ENCODE measurements around the gene KLHL6.

The KLHL6 gene

GRCh38 chr3:183506674-183507320 lies 48.7 kb downstream of the KLHL6 start:
- DNase-seq (no peak), ATAC-seq (no peak)

- no peak for DNase-seq
- no peak for ATAC-seq
Observed at GRCh38 chr3:183504597-183504996, 50.9 kb downstream of the KLHL6 start.

DNA sequence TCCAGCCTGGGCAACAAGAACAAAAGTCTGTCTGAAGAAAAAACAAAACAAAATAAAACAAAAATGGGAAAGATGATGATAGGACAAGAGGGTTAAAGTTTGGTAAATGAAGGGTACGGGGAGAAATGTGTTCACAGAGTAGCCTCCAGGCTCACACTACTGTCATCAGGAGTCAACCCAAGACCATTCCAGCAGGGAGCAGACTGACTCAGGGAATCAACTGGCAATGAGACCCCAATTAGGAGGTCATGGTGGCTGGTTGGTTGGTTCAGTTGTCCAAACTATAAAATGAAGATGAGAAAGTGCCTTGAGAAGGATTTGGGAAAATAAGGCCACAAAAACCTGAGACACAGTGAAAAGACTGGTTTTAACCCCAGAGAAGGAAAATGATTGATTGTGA lies 51.8 kb downstream of the KLHL6 start:
- ATAC-seq (no peak), DNase-seq (no peak)

DNA sequence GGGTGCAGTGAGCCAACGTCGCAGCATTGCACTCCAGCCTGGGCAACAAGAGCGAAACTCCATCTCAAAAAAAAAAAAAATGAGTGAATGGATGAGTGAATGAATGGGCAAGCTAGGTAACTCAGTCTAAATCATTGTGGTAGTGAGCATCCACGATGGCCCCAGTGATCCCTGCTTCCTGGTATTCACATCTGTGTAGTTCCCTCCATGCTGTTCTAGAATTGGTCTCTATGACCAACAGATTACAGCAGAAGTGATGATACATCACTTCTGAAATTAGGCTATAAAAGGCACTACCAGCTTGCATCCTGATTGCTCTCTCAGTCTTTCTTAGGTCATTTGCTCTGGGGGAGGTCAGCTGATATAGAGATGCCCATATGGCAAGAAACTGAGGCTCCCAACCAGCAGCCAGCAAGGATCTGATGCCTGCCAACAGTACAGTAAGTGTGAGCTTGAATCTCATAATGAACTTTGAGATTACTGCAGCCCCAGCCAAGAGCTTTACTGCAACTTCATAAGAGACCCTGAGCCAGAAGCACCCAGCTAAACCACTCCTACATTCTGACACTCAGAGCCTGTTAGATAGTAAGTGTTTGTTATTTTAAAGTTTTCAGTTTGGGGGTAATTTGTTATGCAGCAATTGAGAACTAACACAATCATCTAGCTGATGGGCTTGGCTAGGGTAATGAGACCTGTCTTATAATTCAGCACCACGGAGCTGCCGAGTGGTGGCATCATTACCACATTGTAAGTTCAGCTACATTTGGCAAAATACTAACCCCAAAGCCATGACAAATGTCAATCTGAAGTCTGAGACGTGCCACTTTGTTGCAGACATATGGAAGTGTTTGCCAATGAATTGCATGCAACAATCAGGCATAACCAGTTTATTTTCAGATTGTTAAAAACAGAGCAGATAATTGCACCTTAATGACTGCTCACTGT lies 53.0 kb downstream of the KLHL6 start:
- DNase-seq: no peak
- ATAC-seq: no peak

DNA sequence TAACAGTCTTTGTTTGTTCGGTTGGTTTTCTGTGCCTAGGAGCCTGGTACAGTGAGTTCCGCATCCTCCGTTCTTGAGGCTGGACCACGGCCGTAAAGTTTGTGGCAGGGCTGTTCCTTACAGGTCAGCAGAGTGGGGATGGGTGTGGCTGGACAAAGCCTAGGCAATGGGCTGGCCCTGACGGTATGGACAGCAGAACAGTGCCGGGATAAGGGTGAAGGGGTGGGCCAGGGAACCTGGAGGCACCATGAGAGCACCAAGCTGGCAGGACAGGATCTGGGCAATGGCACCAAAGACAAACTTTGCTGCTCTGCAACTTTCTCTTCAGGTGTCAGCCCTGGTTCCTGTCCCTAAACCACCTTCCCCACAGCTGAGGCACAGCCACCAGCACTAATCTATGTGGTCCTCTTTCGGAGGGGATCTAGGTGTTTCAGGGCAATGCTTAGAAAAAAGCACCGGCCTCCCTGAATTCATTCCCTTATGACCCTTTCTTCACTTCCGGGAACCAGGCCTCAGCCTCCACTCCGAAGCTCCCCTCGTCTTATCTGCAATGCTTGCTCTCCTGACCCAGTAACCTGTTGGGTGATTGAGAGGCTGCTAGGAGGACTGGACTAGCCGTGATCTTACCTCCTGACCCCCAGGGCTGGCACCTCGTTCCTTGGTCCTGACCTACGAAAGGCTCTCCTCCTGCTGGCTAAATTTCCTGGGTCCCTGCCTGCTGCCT lies 54.4 kb downstream of the KLHL6 start:
- DNase-seq: no peak
- ATAC-seq: no peak

DNA sequence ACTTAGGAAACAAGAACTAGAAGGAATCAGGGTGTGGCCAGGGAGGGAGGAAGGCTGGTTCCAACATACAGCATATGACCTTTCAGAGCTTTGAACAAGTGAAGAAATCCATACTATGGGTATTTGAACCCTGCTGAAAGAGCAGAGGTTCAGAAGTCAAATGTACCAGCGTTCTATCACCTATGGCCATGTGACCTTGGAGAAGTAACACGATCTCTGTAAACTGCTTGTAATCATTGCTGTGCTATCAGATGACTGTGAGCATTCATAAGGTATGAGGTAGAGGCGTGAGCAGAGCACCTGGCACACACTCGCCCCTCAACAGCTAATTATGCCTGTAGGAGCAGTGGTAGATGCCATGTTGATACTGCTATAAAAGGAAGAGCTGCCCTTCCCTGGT lies 55.2 kb downstream of the KLHL6 start:
- ATAC-seq (no peak), DNase-seq (no peak)

GRCh38 chr3:183498634-183499033 lies 56.9 kb downstream of the KLHL6 start:
- no peak for ATAC-seq
- no peak for DNase-seq

GRCh38 chr3:183497313-183497712 lies 58.2 kb downstream of the KLHL6 start:
- DNase-seq (no peak), ATAC-seq (no peak)

- ATAC-seq: no peak
Observed at GRCh38 chr3:183496311-183496710, 59.2 kb downstream of the KLHL6 start.

DNA sequence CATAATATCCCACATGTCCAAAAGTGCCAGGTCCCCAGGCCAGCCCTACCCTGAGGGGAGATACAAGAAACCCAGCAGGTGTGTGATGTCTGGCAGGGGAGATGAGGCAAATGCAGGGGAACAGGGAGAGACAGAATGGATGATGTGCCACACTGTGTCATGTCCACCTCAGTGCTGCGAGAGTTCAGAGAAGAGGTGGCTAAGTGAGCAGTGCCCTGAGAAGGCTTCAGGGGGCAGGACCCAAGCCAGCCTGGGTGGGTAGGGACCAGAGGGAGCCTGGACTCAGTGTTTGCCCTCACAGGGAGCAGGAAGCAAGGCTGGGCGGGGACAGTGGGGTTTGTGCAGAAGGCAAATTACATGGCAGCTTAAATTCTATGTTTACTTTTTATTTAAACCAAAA lies 61.2 kb downstream of the KLHL6 start:
- ATAC-seq: no peak
- DNase-seq: no peak

More at GRCh38 chr3:183496311-183496710, 59.2 kb downstream of the KLHL6 start:
- no peak for DNase-seq

DNA sequence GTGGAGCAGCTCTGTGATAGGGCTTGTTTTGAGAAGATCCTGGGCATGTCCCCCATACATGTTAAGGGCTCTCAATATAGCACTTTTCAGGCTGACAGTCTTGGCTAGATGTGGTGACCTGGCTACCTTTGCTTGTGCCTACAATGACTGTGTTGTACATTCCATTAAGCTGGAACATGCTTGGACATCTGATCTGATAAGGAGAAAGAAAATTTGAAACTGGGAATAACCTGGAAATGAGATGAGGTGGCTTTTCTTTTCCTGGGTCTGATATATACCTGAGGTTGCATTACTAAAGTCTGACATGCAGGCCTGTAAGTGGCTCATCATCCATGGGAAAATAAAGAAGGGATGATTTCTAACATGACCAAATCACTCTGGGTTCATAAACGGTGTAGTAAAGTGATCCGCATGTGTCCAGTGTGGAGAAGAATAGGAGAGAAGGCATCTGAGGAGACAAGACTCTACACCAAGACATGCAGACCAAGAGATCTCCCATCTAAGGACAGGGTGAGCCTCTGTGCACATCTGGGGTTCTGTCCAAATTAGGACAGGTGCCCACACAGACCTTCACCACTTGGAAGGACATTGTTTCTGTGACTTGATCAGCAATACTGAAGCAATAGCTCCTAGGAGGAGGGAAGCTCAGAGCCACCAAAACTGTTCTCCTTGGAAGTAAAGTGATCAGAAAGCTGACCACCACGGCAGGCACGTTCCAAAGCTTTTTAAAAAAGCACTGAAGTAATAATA lies 62.0 kb downstream of the KLHL6 start:
- DNase-seq: no peak
- ATAC-seq: no peak

DNA sequence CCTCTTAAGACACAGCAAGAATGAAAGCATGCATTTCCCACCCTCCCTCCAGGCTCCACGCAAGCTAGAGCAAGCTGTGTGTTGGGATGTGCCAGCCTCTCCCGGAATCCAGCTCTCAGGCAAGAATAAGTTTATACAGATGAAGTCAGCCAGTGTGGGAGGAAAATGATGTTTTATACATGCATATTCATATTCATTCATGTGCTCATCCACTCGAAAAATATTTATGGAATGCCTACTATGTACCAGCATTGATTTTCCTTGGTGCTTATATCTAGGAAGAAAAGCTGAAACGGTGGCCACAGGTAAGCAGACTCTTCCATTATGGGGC lies 62.7 kb downstream of the KLHL6 start:
- ATAC-seq: no peak
- DNase-seq: no peak

GRCh38 chr3:183491923-183492848 lies 63.3 kb downstream of the KLHL6 start:
- no peak for DNase-seq
- ATAC-seq: no peak

DNA sequence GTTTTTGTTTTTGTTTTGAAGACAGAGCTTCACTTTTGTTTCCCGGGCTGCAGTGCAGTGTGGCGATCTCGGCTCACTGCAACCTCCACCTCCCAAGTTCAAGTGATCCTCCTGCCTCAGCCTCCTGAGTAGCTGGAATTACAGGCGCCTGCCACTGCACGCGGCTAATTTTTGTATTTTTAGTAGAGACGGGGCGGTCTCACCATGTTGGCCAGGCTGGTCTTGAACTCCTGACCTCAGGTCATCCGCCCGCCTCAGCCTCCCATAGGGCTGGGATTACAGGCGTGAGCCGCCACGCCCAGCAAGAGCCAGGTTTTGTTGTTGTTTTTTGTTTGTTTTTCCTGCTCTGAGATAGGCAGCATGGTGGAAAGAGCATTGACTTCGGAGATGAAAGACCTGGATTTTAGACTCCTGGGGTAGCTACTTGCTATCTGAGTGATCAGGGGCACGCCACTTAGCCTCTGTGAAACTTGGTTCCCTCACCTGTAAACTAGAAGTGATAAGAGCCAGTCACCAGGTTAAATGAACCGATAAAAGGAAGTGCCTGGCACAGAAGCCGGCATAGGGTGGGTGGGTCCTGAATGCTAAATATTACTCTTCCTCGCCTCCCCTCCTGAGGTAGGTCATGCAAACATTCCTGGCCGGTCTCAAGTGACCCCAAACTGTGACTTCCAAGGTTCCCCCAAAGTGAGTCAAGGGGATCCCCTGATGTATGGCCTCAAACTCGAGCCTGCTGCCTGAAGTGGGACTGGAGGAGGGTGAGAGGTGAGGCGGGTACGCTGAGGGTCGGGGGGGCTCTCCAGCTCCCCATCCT lies 64.2 kb downstream of the KLHL6 start:
- no peak for ATAC-seq
- no peak for DNase-seq

DNA sequence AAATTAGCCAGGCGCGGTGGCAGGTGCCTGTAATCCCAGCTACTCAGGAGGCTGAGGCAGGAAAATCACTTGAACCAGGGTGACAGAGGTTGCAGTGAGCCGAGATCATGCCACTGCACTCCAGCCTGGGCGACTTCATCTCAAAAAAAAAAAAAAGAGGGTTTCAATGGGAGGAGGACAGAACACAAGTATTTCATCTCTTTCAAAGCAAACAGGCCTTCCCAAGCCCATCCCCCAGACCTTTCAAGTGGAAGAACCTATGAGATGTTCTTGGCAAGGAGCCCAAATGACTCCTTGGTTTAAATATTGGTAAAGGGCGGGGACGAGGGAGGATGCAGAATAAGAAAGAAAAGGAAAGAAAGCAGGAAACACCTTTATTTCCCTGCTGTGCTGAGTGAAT lies 64.9 kb downstream of the KLHL6 start:
- no peak for DNase-seq
- no peak for ATAC-seq

- no peak for DNase-seq
- no peak for ATAC-seq
Observed at GRCh38 chr3:183490211-183490601, 65.3 kb downstream of the KLHL6 start.

DNA sequence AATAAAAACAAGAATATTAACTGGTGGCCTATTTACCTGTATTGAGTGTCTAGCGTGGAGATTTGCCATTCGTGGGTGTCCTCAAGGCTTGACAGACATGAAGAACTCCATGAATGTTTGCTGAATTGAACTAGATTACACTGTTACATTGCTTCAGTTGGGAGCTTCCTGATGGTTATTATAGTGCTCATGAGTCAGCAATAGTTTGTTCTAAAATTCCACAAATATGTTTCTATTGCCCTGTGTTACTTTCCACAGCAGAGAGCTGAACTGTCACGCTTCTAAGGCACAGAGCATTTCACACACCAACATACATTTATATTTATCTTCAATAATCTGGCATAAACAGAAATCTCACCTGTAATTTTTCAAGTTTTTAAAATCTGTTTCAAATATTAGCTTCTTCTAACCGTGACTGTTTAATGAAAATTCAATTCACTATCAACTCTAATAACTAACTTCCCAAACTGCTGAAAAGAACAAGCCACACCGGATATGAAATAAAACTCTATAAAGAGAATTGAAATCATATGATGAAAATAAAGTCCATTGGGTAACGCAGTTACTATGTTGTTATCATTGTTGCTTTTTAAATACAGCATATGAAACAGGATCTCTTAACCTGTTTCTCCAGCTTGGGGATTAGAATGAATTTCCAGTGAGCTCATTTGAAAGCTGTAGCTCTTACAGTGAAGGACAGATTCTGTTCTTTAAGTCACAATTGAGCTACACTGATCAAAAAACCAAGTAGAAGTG lies 65.9 kb downstream of the KLHL6 start:
- ATAC-seq (no peak), DNase-seq (no peak)

GRCh38 chr3:183488343-183488742 lies 67.2 kb downstream of the KLHL6 start:
- DNase-seq (no peak), ATAC-seq (no peak)

- DNase-seq: no peak
- no peak for ATAC-seq
Observed at GRCh38 chr3:183487896-183488295, 67.6 kb downstream of the KLHL6 start.

DNA sequence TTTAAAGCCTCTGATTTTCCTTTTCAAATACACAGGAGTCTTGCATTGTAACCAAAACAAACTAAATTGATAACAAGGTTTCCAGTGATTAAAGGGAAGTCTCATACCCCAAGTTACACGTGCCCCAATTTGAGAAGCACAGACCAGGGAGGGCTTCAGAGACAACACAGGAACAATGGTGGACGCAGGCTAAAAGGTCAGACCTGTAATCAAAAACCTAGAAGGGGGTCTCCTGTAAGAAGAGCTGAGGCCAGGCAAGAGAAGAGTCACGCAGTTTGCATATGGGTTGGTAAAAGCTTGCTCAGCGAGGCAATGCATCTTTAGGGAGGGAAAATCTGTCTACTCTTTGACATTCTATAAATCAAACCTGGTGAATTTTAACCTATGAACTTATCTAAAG lies 68.5 kb downstream of the KLHL6 start:
- ATAC-seq (no peak), DNase-seq (no peak)

Measured in stimulated activated naive CD8-positive, alpha-beta T cell treated with anti-CD3 and anti-CD28 coated beads, Interleukin-15, Interleukin-2, amounts not matched to agents 100 U/mL and 50 U/mL, for 24 hours (primary cell).